ENCODE data around the gene EML6.

EML6 gene

GRCh38 chr2:54950811-54951210 lies 227.3 kb downstream of the EML6 start:
- DNase-seq = no peak

DNA sequence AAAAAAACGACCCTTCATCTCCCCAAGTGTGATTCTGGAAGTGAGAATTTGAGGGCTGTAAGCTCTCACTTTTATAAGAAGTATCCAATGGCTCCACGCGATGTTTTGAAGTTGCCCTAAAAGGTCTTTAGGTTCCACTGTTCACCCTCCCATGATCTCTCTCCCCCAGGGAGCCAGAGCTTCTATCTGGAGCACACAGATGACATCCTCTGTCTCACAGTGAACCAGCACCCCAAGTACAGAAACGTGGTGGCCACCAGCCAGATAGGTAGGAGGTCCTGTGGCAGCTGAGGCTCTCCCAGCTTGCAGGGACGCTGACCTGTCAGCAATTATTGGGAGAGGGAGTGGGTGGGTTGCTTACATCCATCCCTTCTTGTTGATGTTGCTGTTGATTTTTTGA lies 229.0 kb downstream of the EML6 start:
- no peak for DNase-seq

DNA sequence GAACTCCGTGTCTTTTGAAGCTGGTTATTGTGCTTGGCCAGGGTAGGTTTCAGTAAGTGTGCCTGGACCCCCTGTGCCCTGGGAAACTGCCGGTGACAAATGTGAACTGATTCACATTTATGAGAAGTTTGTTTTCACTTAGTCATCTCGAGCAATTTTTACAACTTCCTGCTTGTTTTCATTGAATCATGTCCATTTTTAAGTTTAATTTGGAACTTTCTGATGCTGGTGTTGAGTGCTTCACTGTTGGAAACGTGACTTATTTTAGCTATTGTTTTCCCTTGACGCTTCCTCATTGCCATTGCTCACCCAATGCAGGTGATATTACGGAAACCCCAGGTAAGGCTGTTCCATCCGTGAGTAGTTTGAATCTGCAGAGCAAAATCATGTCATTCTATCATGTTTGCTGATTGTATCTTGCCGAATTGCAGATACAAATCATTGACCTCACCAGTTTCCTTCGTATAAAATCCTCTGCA lies 229.6 kb downstream of the EML6 start:
- DNase-seq = no peak

DNA sequence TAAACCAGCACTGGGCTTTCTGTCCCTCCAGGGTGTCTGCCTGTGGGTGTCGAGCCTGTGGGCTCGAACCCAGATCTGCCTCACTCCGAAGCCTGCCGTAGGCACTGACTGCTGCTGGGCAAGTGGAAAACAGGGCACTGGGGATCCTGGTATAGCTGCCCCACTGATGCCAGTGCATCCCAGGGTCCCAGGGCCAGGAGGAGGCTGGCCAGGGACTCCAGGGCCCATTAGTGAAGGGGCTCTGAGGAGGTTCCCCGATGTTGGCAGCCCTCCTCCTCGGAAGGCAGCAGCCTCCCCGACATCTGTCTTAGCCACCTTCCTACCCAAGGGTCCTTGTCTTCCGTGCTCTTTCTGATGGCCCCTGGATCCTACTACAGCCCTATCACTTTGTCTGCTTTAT lies 230.7 kb downstream of the EML6 start:
- no peak for DNase-seq

DNA sequence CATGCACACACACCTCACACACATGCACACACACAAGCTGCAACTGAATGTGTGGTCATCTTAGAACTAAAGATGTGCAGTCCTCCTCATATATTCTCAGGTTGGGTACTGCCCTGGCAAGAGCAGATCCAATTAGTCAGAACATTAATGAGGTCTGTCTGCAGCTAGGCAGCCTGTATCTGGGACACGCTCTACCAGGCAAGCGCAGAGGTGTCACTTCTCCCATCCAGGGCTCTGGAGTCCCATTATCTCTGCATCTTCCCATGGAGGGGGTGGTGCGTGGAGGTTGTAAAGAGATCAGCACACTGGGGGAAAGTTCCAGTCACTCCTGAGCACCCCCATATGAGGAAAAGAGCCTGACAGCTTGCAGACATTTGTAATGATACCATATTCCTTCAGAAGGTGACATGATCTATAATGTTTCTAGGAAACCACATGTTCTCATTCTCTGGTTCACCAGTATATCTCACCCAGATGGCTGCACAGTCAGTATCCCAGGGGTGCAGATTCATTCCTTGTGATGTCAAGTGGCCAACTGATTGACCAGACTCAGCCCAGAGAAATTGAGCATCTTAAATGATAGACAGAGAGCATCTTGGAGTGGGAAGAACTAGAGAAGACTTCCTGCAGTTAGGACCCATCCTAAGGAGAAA lies 231.4 kb downstream of the EML6 start:
- DNase-seq = no peak

GRCh38 chr2:54955358-54956110 lies 232.1 kb downstream of the EML6 start:
- DNase-seq = no peak

- no peak for DNase-seq
Observed at GRCh38 chr2:54956111-54956627, 232.7 kb downstream of the EML6 start.

GRCh38 chr2:54957321-54957999 lies 234.0 kb downstream of the EML6 start:
- peak; percentile 39 to 68 (median 62) for DNase-seq

- no peak for DNase-seq
Observed at GRCh38 chr2:54958717-54959371, 235.4 kb downstream of the EML6 start.

GRCh38 chr2:54960164-54960563 lies 236.7 kb downstream of the EML6 start:
- no peak for DNase-seq

DNA sequence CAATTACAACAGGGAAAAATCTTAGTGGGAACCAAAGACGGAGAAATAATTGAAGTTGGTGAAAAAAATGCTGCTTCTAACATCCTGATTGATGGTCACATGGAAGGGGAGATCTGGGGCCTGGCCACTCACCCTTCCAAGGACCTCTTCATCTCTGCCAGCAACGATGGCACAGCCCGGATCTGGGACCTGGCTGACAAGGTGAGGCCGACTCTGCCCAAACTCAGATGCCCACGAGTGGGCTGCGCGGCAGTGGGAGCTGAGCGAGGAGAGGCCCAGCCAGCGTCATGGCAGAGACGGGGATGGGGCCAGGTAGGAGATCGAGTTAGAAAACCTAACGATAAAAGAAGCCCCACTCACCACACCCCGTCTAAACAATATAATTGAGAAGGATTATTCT lies 239.0 kb downstream of the EML6 start:
- no peak for DNase-seq

DNA sequence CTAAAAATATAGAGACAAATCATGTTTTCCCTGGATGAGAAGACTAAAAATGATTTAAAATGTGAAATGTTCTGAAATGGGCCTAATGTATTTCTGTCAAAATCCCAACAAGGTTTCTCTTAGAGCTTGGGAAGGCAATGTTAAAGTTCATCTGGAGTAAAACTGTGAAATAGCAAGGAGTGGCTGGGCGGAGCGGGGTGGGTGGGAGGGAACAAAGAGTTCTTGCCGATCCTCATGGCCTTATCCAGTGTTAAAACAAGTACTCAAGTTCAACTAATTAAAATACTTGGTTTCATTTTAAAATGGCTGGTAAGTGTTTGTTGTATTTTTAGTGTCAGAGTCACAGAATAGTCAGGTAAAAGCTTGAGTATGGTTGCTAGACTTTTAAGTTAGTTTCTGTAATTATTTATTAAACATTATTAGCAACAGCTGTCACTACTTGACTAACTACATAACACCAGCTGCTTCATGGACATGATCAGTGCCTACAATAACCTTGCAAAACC lies 239.5 kb downstream of the EML6 start:
- DNase-seq = no peak

- DNase-seq = peak in 1 of 3 experiments; percentile 31
Observed at GRCh38 chr2:54963476-54963875, 240.0 kb downstream of the EML6 start.

DNA sequence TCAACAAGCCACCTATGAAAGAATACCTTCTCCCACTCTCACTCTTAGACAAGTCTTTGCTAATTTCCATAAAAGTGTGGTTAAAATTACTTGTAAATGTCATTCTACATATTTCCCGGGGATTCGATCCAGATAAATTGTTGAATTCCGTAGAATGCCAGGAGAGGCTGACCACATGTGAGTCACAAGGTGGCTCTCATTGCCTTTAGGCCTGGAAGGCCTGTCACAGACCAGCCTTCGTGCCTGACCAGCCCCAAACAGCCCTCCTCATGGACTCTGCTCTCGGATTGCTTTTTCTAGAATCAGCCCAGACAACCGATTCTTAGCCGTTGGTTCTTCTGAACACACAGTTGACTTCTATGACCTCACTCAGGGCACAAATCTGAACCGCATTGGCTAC lies 240.8 kb downstream of the EML6 start:
- no peak for DNase-seq

DNA sequence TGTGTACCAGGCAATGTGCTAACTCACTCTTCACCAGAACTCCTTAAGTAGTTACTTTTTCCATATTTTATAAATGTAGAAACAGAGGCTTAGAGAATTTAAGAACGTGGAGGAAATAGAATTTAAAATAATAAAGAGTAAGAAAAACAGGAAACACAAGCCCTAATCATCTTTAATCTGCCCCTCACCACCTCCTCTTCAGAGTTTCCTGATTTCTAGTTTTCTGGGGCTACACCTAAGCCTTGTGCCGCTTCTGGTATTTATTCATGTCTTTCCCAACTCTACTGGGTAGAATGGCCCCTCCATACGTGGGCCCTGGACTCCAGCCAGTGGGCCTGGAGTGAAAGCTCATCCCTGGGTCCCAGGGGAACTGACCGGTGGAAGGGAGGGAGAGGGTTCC lies 241.4 kb downstream of the EML6 start:
- no peak for DNase-seq

DNA sequence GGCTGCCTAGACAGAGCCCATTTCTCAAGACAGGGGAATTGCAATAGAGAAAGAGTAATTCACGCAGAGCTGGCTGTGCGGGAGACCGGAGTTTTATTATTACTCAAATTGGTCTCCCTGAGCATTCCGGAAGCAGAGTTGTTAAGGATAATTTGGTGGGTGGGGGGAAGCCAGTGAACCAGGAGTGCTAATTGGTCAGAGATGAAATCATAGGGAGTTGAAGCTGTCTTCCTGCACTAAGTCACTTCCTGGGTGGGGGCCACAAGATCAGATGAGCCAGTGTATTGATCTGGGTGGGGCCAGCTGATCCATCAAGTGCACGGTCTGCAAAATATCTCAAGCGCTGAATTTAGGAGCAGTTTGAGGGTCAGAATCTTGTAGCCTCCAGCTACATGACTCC lies 242.0 kb downstream of the EML6 start:
- DNase-seq = no peak

DNA sequence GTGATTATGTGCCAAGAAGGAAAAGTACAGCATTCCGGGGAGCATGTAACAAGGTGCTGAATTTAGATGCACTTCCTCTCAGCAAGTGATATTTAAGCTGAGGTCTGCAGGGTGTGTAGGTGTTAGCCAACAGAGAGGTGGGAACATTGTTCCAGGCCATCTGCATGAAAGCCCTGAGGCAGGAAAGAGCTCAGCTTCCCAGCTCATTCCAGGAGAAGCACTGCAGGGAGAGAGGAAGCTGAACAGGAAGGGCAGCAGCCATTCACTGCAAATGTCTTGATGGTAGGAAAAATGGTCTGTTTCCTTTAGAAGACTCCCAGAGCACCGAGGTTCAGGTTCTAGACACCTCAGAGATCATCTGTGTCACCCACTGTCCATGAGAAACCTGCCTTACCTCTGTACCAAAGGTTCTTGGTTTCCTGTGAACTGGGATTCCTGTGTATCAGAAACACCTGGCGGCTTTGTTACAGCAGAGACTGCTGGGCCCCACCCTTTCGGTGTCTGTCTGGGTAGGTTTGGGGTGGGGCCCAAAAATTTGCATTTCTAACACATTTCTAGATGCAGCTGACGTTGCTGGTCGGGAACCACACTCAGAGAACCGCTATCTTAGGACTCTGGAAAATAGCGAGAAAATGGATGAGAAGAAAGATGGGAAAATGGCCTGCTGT lies 242.8 kb downstream of the EML6 start:
- peak in 1 of 3 experiments; percentile 50 for DNase-seq

GRCh38 chr2:54966837-54967236 lies 243.4 kb downstream of the EML6 start:
- no peak for DNase-seq

DNA sequence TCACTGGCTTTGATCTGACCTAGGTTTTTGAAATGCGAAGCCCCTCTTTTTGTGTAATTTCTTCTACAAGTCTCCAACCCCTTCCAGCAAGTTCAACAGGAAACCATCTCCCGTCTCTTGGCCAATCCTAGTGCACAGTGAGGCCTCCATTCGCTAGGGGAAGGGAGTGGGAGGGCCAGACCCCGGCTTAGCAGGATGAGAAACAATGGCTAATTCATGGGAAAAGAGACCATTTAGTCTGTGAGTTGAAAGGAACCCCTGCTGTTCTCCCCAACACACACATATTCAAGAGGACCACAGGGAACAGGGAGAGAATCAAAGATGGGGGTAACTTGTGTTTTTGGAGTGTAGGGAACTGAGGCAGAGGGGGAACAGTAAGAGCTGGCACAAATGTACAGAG lies 243.8 kb downstream of the EML6 start:
- no peak for DNase-seq

GRCh38 chr2:54967759-54968365 lies 244.4 kb downstream of the EML6 start:
- DNase-seq = no peak

- DNase-seq = no peak
Observed at GRCh38 chr2:54968561-54969218, 245.2 kb downstream of the EML6 start.

All from NCI-H1417 (cell line).